C4-2B (cell line): Measurements from ENCODE around the gene PPP2R2C.

ENCODE experiments used
- CTCF ChIP-seq: fragments of 450-650 bp; conservative IDR thresholded peaks from 2 replicates; pipeline ENCODE4 v1.5.1; 2017; ENCODE audit warnings: mild to moderate bottlenecking
- ZFX ChIP-seq: fragments of 450-650 bp; IDR thresholded peaks from 2 replicates; pipeline ENCODE4 v1.6.1; 2017

DNA sequence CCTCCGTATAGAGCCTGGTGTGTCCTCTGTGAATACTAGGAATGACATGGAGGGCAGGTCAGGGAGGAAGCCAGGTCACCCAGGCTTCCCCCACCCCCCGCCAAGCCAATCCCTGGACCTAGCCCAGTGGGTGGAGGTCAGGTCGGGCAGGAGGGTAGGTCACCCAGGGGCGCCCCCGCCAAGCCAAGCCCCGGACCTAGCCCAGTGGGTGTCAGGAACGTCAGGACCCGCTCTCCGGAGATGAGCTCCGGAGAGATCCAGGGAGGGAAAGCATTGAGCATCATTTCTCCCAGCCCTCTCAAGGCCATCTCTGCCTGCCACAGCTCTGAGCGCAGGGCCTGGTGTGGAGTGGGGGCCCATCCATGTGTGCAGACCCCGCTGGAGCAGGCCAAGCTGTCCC, 154.2 kb downstream of the PPP2R2C start:
- TF ChIP-seq CTCF (no peak), ZFX (no peak)
